Stimulated activated CD8-positive, alpha-beta memory T cell treated with anti-CD3 and anti-CD28 coated beads, Interleukin-7, amount 100 ng/mL, for 4 hours (primary cell): ENCODE data around the gene PAQR9.

ENCODE experiments used
- DNase-seq, 2 donors: peaks; one replicate each; pipeline ENCODE4 v3.0.0-alpha.2; 2020; ENCODE audit warnings: low read depth in 2 of 2

The PAQR9 gene

DNA sequence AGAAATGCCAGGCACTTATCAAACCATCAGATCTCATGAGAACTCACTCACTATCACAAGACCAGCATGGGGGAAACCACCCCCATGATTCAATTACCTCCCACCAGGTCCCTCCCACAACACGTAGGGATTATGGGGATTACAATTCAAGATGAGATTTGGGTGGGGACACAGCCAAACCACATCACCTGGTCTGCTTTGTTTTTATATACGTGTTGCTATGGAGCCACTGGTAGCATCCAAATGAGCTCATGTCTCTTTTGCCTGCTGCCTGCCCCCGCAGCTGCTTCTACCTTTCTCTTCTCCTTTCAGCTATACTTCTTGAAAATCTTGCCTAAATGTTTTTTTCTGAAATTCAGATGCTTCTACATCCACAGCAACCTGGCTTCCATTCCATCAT, 47.8 kb downstream of the PAQR9 start:
- DNase-seq: no peak

DNA sequence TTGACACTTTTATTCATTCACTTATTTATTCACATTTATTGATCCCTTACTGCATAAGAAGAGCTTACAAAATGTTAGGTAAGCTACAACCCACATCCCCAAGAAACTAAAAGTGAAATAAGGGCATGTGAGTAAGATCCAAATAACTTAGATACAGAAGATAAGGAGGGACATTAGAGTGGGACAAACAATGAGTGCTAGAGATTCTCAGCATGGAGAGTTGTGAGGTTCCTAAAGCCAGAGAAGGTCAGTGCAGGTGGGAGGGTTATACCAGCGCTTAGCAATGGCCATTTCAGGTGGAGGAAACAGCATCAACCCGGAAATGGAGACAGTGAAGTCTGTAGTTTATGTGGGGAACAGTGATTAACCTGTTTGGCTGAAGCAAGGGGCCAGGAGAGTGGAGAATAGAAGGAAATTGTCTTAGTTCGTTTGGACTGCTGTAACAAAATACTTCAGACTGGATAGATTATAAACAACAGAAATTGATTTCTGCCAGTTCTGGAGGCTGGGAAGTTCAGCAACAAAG, 49.1 kb downstream of the PAQR9 start:
- DNase-seq: no peak

DNA sequence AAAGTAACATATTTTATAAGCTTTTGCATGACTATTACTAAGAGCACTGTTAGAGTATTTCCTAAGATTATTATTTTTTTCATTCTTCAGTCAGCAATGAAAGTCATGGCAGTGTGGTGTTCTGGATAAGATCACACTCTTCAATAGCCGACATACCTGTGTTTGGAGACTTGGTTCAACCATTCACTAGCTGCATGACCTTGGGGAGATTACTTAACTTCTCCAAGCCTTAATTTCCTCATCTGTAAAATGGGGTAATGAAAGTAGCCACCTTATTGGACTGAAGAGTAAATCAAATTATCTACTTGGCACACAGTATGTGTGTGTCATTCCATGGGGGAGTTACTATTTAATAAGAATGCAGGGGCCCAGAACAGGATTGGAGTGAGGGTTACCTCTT, 50.0 kb downstream of the PAQR9 start:
- DNase-seq: no peak

DNA sequence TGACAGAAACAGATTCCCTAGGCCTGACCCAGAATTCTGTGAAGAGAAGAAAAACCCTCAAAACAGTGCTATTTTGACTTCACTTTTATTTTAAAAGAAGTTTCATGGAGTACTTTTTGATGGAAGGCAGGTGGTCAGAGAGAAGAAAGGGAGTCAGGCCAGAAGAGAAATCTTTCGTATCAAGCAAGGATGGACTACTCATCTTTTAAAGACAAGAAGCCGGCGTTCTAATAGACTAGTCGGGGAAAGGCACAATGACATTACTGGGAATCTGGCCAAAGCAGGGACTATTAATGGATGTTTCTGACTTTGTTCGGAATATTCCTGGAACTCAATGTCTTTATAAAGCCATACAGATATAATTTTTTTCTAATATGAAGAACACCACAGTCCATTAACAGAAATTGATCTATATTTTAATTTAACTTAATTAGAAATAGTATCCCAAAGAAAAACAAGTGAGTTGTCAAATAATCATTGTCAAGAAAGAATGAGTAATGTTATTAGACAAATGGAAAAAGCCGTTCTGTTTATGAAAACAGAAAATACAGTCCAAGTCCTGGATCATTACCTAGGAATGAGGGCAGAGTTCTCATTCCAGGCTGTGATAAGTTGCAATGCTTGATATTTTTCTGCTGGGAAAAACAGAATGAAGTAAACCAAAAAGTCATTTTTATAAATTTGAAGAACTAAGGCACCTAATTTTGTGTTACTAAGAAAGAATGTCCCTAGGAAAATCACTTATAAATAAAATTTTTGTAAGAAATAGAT, 50.9 kb downstream of the PAQR9 start:
- DNase-seq: no peak
